Glutamatergic neuron (in vitro differentiated cells): Measurements from ENCODE around the gene CECR2. TPM values are rescaled to one million over a fixed set of nuclear protein-coding genes. Genes with fewer than 3 reads are reported as not detected.

Experiments used
- DNase-seq: peaks from one replicate; pipeline ENCODE4 v3.0.0; 2022
- H3K27ac Mint-ChIP-seq: one replicate; pipeline ENCODE4 v1.8.0; 2020; ENCODE audit warnings: mild to moderate bottlenecking, mixed read lengths, inconsistent platforms; ENCODE audit not compliant: unreplicated experiment
- H3K27me3 Mint-ChIP-seq: one replicate; pipeline ENCODE4 v1.8.0; 2020; ENCODE audit warnings: mild to moderate bottlenecking, moderate library complexity, mixed read lengths, inconsistent platforms; ENCODE audit not compliant: unreplicated experiment
- H3K36me3 Mint-ChIP-seq: one replicate; pipeline ENCODE4 v1.8.0; 2020; ENCODE audit warnings: mild to moderate bottlenecking, mixed read lengths, inconsistent platforms; ENCODE audit not compliant: unreplicated experiment
- H3K4me1 Mint-ChIP-seq: one replicate; pipeline ENCODE4 v1.8.0; 2020; ENCODE audit warnings: mild to moderate bottlenecking, low read depth, mixed read lengths, inconsistent platforms; ENCODE audit not compliant: unreplicated experiment
- H3K4me3 Mint-ChIP-seq: one replicate; pipeline ENCODE4 v1.8.0; 2020; ENCODE audit warnings: mild to moderate bottlenecking, mixed read lengths, inconsistent platforms; ENCODE audit not compliant: unreplicated experiment
- H3K9me3 Mint-ChIP-seq: one replicate; pipeline ENCODE4 v1.8.0; 2020; ENCODE audit warnings: mild to moderate bottlenecking, moderate library complexity, mixed read lengths, inconsistent platforms; ENCODE audit not compliant: unreplicated experiment
- total RNA-seq: library from RNA; stranded (reverse); fragmentation: NEBNext Ultra II Directional; extraction: Animal tissue kit (Norgen Biotek cat#: 25700); gene quantifications from one replicate; pipeline ENCODE4 v1.2.1, GENCODE V29; 2021; ENCODE audit not compliant: unreplicated experiment
- TF ChIP-seq, protein P1 (sequence below): fragments of 200-600 bp; sonication (generic); IDR thresholded peaks from one replicate; pipeline ENCODE4 v1.5.0; 2021; ENCODE audit not compliant: partially characterized antibody, unreplicated experiment

CECR2 gene
- total RNA-seq, 1 donor from 2014 or later = 178 TPM

DNA sequence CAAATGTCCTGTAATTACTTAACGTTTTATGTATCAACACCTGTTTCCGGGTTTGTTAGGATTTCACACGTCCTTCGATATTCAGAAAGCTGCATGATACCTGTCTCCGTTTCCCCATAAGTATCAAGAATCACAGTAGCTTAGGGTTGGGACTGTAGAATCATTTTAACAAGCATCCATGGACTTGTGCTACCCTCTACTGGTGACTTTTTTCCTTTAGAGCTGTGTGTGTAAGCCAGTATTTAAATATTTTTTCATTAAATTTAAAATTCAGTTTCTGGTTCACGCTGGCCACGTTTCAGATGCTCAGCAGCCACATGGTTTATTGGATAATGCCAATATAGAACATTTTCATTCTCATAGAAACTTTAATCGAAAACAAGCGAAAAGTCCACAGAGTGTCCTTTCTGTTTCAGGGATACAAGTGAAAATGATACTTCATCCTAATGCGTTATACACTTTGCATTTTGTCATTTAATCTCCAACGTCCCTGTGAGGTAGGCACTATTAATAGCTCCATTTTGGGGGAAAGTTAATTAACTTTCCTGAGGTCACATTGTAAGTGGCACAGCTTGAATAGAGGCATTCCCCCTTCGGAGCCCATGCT is 132.5 kb downstream of the CECR2 start:
- Mint-ChIP-seq H3K9me3 (peaks cover 12% of the 10 kb centered on the region), H3K36me3 (no peaks in the 10 kb centered on the region), H3K27ac (no peak overlapping the region), H3K27me3 (peaks cover 7% of the 10 kb centered on the region), H3K4me1 (peaks cover 21% of the 10 kb centered on the region), H3K4me3 (no peak overlapping the region)
- TF ChIP-seq, protein P1, sequence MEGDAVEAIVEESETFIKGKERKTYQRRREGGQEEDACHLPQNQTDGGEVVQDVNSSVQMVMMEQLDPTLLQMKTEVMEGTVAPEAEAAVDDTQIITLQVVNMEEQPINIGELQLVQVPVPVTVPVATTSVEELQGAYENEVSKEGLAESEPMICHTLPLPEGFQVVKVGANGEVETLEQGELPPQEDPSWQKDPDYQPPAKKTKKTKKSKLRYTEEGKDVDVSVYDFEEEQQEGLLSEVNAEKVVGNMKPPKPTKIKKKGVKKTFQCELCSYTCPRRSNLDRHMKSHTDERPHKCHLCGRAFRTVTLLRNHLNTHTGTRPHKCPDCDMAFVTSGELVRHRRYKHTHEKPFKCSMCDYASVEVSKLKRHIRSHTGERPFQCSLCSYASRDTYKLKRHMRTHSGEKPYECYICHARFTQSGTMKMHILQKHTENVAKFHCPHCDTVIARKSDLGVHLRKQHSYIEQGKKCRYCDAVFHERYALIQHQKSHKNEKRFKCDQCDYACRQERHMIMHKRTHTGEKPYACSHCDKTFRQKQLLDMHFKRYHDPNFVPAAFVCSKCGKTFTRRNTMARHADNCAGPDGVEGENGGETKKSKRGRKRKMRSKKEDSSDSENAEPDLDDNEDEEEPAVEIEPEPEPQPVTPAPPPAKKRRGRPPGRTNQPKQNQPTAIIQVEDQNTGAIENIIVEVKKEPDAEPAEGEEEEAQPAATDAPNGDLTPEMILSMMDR = peak; percentile 62
- DNase-seq = no peak

DNA sequence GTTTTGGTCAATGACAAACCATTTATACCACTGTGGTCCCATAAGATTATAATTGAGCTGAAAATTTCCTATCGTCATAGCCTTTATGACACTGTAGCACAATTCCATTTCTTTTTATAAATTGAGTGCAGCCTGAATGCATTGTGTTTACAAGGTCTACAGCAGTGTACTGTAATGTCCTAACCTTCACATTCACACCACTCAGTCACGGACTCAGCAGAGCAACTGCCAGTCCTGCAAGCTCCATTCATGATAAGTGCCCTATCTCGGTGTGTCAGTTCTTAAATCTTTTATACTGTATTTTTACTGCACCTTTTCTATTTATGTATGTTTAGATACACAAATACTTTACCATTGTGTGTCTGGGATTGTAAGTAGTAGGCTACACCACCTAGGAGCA is 138.8 kb downstream of the CECR2 start:
- Mint-ChIP-seq H3K4me3 (no peak overlapping the region), H3K36me3 (peaks cover 12% of the 10 kb centered on the region)
- TF ChIP-seq, protein P1 = no peak

DNA sequence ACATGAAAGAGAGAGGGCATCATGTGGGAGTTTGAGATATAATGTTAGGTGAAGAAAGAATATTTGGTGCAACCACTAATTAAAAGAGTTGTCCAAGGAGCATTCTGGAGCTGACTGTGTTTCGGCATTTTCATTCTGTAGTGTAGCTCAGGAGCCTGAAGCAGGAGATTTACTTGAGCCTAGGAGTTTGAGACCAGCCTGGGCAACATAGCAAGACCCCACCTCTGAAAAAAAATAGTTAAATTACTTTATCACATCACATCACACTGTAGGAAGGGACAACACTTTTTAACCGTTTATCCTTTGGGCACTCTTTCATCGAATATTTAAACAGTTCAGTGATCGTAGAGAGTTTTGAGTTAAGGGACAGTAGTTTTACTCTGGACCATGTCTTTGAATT is 143.7 kb downstream of the CECR2 start:
- Mint-ChIP-seq H3K4me3 (no peak overlapping the region), H3K4me1 (peaks cover 16% of the 10 kb centered on the region), H3K36me3 (peaks cover 15% of the 10 kb centered on the region), H3K27ac (peak overlapping the region; percentile 23), H3K9me3 (peaks cover 19% of the 10 kb centered on the region), H3K27me3 (peaks cover 6% of the 10 kb centered on the region)
- TF ChIP-seq, protein P1 = no peak
- no peak for DNase-seq

More for the DNA sequence above, 138.8 kb downstream of the CECR2 start:
- Mint-ChIP-seq H3K27ac (no peak overlapping the region), H3K4me1 (no peaks in the 10 kb centered on the region), H3K9me3 (peaks cover 17% of the 10 kb centered on the region), H3K27me3 (peaks cover 10% of the 10 kb centered on the region)
- no peak for DNase-seq

DNA sequence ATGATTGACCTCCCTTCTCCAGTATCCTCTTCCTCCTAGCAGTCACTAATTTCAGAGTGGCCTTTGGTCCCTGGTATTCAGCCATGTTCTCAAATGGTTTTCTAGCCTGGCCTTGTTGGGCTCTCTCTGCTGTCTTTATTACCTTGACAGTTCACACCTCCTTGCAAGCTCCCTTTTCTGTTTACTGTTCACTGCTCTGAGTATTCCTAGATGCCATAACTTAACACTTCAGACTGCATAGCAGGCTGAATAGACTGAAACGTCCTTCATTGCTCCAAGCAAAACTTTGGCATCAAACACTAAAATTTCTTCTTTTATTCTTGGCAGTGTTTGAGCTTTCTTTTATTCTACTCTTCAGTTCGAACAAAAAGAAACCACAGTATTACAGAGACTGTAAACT is 144.4 kb downstream of the CECR2 start:
- TF ChIP-seq, protein P1 = no peak
- peaks cover 15% of the 10 kb centered on the region for H3K36me3 Mint-ChIP-seq

DNA sequence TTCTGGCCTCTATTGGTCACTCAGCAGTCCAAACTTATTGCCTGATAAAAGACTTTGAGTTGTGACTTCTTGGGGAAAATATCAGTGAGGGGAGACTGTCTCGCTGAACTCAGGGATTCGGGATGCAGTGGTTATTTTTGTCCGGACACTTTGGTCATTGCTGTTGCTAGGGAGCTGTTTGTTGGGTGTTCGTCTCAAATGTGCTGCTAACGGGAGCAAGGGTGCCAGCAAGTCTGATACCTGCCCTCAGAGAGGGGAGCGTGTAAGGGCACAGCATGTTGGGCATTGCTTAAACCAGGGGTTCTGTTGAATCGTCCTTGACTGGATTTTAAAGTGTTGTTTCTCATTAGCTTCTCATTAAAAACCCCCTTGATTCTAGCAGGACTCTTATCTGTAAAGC is 144.8 kb downstream of the CECR2 start:
- H3K27me3 Mint-ChIP-seq = peaks cover 13% of the 10 kb centered on the region
- peak overlapping the region; percentile 56 for H3K27ac Mint-ChIP-seq
- peaks cover 24% of the 10 kb centered on the region for H3K4me1 Mint-ChIP-seq
- no peak overlapping the region for H3K4me3 Mint-ChIP-seq
- H3K9me3 Mint-ChIP-seq = peaks cover 17% of the 10 kb centered on the region
- no peak for DNase-seq
- TF ChIP-seq, protein P1 = no peak
- peaks cover 15% of the 10 kb centered on the region for H3K36me3 Mint-ChIP-seq

More for the DNA sequence above, 144.4 kb downstream of the CECR2 start:
- peaks cover 19% of the 10 kb centered on the region for H3K9me3 Mint-ChIP-seq
- H3K27ac Mint-ChIP-seq = peak overlapping the region; percentile 6
- H3K4me3 Mint-ChIP-seq = no peak overlapping the region
- DNase-seq = no peak
- H3K27me3 Mint-ChIP-seq = peaks cover 8% of the 10 kb centered on the region
- peaks cover 21% of the 10 kb centered on the region for H3K4me1 Mint-ChIP-seq
